HG03108 (cell line): Measurements from ENCODE around the gene CES3.

Experiments
- ATAC-seq: cut with Tn5 transposase; IDR thresholded peaks from one replicate; pipeline ENCODE4 v1.9.1; 2021; ENCODE audit warnings: moderate library complexity; ENCODE audit not compliant: unreplicated experiment

The CES3 gene, protein sequence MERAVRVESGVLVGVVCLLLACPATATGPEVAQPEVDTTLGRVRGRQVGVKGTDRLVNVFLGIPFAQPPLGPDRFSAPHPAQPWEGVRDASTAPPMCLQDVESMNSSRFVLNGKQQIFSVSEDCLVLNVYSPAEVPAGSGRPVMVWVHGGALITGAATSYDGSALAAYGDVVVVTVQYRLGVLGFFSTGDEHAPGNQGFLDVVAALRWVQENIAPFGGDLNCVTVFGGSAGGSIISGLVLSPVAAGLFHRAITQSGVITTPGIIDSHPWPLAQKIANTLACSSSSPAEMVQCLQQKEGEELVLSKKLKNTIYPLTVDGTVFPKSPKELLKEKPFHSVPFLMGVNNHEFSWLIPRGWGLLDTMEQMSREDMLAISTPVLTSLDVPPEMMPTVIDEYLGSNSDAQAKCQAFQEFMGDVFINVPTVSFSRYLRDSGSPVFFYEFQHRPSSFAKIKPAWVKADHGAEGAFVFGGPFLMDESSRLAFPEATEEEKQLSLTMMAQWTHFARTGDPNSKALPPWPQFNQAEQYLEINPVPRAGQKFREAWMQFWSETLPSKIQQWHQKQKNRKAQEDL

GRCh38 chr16:66961065-66961744, at the start of gene CES3:
Gene CES3 (plus strand): TSS chr16:66961266. CDS start chr16:66961308, 42 bp downstream.
- peak; percentile 57 for ATAC-seq

DNA sequence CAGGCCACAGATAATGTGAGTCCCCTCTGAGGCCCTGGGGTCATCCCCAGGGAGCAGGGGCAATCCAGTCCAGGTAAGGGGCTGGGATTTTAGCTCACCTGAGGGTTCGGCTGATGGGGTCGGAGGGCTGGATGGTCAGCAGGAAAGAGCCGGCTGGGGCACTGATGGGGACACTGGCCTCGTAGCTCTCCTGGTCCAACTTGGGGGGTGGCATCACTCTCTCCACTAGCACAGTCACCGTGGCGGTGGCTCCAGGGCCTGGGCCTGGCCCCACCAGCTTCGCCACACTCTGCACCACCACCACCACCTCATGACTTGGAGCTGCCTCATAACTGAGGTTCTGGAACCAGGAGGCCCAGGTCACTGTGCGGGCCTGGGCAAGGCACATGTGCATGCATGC, 49.3 kb upstream of the CES3 start:
- no peak for ATAC-seq

GRCh38 chr16:66913081-66913480, 48.0 kb upstream of the CES3 start:
- ATAC-seq, result no peak

DNA sequence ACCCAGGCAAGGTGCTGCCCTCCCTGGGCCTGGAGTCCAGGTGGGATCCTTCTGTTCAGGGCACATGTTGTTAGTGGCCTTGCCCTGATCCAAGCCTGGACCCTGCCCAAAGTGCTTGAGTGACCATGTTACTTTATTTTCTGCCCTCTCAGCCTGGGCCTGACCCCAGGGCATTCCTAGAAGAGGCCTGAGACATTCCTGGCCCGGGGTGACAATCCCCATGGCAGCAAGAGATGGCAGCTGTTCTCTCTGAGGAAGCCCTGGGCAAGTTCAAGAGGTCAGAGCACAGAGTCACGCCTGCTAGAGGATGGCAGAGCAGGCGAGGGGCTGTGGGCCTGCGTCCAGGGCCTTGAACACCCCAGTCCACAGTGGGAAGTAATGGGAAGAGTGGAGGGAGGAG, 47.4 kb upstream of the CES3 start:
- ATAC-seq, result no peak

DNA sequence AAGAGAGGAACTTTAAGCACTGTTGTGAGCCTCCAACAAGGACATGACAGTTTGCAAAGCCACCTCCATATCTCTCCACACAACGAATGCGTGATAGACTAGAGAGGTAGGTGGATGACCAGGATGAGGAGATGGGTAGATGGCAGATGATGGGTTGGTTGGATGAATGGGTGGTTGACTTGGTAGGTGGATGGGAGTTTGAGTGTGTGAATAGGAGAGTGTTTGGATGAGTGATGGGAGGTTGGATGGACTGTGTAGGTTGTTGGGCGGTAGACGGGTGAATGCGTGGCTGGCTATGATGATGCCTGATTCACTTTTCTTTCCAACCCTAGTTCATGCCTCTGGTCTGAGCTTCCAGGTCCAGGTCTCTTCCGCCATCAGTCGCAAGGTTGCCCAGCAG, 46.5 kb upstream of the CES3 start:
- ATAC-seq, result no peak

DNA sequence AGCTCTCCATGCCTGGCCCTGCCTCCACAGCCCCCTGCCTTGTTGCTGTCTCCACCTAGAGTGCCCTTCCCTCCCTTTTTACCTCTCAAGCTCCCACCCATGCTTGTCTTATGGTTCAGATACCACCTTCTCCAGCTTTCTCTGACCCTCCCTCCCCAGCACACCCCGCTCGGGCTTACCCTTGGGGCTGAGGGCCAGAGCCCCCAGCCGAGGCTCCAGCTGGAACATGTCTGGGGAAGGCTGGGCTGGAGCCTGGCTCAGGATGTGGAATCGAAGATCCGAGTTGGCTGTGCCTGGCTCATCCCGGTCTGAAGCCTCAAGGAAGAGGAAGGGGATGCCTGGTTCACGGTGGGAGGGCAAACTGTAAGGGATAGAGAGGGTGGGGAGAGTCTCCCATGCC, 46.0 kb upstream of the CES3 start:
- ATAC-seq, result no peak

DNA sequence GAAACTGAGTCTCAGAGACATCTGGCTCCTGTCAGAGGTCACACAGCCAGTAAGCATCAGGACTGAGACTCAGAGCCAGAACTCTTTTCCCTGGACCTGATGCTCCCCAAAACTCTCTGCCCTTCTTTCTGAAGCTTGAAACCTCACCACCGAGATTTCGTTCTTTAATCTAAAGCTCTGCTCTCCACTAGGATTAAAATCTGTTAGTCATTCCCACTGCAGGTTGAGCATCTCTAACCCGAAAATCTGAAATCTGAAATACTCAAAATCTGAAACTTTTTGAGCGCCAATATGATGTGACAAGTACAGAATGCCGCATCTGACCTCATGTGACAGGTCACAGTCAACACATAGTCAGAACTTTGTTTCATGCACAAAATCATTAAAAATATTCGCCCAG, 44.5 kb upstream of the CES3 start:
- no peak for ATAC-seq

- ATAC-seq, result no peak
Observed at GRCh38 chr16:66917741-66918140, 43.3 kb upstream of the CES3 start.

DNA sequence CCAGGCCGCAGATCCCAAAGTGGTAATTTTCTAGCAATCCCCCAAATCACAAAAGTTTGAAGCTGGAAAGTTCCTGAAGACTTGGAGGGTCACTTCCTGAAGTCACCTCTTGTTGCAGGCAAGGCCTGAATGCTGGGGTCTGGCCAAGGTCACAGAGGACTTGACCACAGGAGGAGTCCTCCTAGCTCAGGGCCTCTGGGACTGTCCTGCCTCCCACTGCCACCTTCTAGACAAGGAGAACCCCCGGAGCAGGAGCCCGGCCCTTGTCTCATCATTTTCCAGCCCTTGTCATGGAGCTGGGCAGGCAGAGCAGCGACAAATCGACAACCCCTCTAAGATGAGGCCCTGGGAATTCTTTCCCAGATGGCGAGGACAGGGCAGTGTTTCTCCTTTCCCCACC, 42.7 kb upstream of the CES3 start:
- no peak for ATAC-seq

DNA sequence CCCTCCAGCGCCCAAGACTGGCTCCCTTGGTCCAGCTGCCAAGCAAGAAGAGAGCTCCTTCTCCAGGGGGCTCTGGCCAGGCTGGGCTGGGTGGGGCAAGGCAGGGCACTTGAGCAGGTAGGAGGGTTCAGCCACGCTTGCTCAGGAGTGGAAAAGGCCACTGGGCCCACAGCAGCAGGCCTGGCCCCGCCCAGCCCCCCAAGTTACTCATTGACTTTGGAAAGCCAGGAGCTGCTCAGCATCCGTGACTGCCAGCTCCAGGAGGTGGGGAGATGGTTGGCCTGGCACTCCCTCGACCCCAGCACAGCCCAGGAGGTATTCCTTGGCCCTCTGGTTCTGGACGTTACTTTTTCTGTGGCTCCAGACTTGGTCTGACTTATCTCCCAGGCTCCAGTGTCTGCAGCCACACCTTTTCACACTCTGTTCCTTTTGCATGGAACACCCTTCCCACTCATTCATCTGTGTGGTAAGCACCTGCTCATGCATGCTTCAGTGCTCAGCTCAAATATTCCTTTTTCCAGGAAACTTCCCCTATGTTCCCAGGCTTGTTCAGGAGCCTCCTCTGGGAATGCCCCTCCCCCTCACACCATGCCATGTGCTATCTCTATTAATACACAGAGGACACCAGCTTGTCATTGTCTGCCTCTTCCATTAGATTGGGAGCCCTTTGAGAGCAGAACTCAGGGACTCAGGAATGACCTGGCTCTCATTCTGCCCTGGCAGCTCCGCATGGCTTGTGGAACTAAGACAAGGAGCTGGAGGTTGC, 42.1 kb upstream of the CES3 start, which contains the start of gene CDH16:
Gene CDH16, minus strand, starts transcription at position 83 of the 766 bp plus-strand sequence. CDS start 820 bp downstream, outside the sequence.
- ATAC-seq, result no peak

GRCh38 chr16:66919569-66920298, 41.3 kb upstream of the CES3 start:
- ATAC-seq, result no peak

GRCh38 chr16:66920299-66920590, 40.8 kb upstream of the CES3 start:
- ATAC-seq, result no peak

- ATAC-seq, result no peak
Observed at GRCh38 chr16:66920924-66921680, 40.0 kb upstream of the CES3 start.

DNA sequence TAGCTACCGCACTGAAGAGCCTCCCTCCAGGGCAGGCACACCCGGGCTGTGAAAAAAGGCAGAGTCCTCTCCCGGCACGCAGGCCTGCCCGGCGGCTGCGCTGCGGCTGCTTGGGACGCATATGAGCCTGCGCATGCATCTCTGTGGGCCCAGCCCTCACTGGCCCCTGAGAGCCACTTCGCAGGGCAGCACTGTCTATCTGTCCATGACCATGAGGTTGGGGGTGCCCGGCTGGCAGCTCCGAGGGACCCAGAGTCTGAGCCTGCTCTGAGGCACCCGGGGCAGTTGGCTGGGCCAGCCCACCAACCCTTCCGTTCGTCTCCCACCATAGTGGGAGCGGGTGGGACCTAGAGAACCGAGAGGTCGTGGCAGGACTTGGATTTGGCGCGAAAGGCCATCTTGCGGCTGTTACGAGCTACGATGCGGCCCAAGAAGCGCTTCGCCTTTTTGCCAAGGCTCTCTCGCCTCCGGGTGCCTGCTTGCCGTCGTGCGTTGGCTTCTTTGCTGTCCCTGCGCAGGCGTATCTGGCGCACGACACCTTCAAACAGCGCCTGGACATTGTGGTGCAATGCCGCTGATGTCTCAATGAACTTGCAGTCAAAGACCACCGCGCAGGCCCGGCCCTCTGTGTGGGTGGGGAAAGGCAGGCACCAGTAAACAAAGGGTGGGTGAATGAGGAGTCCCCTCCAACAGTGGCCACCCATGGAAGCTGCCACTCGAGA, 39.2 kb upstream of the CES3 start:
- no peak for ATAC-seq

DNA sequence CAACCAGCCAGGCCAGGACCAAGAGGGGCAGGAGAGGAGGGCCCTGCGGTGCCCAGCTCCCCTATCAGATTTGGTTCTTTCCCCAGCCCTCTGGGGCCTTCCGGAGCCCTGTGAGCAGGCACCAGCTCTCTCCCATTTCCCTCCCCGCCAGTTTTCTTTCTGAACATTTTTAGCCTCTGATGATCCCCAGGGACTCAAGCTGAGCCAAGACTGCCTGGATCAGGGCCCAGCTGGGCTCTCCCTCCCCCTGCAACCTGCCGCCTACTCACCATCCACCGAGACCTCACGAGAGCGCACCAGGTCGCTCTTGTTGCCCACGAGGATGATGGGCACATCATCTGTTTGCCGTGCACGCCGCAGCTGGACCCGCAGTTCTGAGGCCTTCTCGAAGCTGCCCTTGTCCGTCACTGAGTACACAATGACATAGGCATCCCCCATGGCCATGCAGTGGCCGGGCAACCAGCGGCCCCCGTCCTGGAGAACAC, 37.8 kb upstream of the CES3 start:
- no peak for ATAC-seq

DNA sequence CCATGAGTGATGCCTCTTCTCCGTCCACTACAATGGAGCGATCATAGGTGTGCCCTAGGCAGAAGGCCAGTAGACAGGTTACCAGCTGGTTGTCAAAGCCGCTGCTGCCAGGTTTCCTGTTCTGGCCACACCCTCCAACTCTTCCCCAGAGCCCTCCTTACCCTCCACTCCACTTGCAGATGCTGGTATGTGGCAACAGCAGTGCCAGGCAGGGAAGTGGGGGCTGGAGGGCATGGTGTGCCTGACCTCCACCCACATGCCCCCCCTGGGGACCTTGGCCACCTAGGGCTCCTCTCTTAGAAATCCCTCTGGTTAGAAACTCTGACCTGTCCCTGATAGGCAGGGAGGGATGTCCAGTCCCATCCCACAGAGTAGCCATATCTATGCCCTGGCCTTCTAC, 37.2 kb upstream of the CES3 start:
- ATAC-seq, result no peak

DNA sequence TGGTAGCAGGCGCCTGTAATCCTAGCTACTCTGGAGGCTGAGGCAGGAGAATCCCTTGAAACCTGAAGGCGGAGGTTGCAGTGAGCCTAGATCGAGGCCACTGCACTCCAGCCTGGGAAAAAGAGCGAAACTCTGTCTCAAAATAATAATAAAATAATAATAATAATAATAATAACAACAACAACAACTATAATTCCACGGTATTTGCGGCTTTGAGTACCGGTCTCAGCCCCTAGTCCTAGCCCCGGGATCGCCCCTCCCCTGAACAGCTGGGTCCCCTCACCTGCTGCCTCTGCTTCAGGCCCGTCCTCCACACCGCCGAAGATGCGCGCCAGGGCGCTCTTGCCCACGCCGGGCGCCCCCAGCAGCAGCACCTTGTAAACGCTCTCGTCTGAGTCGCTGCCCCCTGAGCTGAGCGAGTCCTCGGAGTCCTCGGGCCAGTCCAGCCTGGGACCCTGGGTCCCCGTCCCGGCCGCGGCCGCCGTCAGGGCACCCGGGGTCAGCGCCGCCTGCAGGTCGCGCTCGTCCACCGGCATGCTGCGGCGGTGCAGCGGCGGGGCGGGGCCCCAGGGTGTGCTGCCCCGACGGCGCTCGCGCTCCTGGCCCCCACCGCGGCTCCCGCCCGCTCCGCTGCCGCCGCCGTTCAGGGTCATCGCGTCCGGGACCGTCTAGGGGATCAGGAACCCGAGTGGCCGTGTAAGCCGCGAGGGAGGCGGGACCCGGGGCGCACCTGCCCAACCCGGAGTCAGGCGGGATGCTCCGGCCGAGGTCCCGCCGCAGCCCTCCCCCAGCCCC, 36.3 kb upstream of the CES3 start:
- peak; percentile 41 for ATAC-seq

DNA sequence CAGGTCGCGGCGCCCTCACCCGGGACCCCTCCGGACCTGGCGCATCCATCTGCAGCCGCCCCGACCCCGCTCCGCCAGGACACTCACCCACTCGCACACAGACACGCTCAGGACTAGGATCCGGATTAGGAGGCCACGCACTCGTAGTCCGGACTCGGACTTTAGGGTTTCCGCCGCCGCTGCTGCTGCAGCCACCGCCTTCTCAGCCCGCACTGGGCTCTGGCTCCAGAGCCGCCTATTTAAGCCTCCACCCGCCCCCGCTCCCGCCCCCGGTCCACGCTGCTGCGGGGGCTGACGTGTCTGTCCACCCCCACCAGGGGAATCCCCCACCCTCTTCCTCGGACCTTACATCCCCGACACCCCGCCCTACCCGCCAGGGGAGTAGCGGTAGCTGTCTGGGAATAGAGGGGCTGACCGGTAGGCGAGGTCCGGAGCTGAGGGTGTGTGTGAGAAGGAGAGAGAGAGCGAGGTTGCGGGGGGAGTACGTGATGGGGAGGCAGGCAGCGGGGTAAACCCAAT, 35.7 kb upstream of the CES3 start, which contains the start of gene RRAD:
Gene RRAD, minus strand, starts transcription at position 214 of the 519 bp plus-strand sequence. CDS start 356 bp downstream, outside the sequence.
- ATAC-seq, result no peak
